Measurements from ENCODE around the gene HOXD13.

GRCh38 chr2:176082824-176083751 lies 9.4 kb upstream of the HOXD13 start:
- no peak for TF ChIP-seq CTCF (IDR thresholded peaks at IDR 0.05; ENCODE audit: borderline replicate concordance, extremely low read depth, low read length, poor library complexity, severe bottlenecking)
- TF ChIP-seq EZH2 (IDR thresholded peaks at IDR 0.05; ENCODE audit: borderline replicate concordance, low read depth, low read length, severe bottlenecking): no peak

All from DND-41 (cell line).